HCT116 (cell line): ENCODE results near the gene ENPEP. TPM values are rescaled to one million over a fixed set of nuclear protein-coding genes. Genes with fewer than 3 reads are reported as not detected.

Experiments used
- ATAC-seq: fragments of 200-7000 bp; cut with Tn5 transposase; 2 replicates; pipeline ENCODE4 v1.9.1; 2020; ENCODE audit warnings: mild to moderate bottlenecking, moderate library complexity
- BruUV-seq: library from RNA; stranded (reverse); fragments of 400-500 nt; replicated peaks from 2 replicates; lab custom pipeline; 2021; lab: Mats Ljungman, UMichigan
- CTCF ChIA-PET: fragments of 300-600 bp; sonication (Branson Sonifier 250); formaldehyde crosslinking; loops from one replicate; lab custom pipeline; 2021; ENCODE audit warnings: antibody characterized with exemption; lab: Charles Lee
- POLR2A ChIA-PET: fragments of 300-600, 350-600 bp; sonication (Branson Sonifier 250); formaldehyde crosslinking; loops from one replicate; lab custom pipeline; 2021; ENCODE audit warnings: antibody characterized with exemption; lab: Charles Lee
- RAD21 ChIA-PET, 2 experiments: fragments of 300-600 bp; sonication (Branson Sonifier 250); formaldehyde crosslinking; loops; one replicate each; lab custom pipeline; 2023; ENCODE audit warnings: low total read pairs in 2 of 2; ENCODE audit not compliant: uncharacterized antibody in 2 of 2, unreplicated experiment in 2 of 2, low non-redundant PET in 1 of 2; lab: Charles Lee
- DNase-seq: peaks from one replicate; pipeline ENCODE4 v3.0.0-alpha.2; 2010; ENCODE audit warnings: low read depth, low spot score
- H2AFZ ChIP-seq: fragments of 200-600 bp; shearing (Covaris generic), sonication (generic); 2 replicates; pipeline ENCODE4 v1.6.1; 2017; ENCODE audit warnings: low read depth, mixed run types, mixed read lengths, antibody characterized with exemption, low read length; ENCODE audit not compliant: poor library complexity, severe bottlenecking
- H3K27ac ChIP-seq: 2 replicates; pipeline ENCODE4 v1.5.1; 2012; ENCODE audit warnings: low read depth, low read length
- H3K27me3 ChIP-seq: fragments of 200-600 bp; sonication (generic); 2 replicates; pipeline ENCODE4 v1.6.1; 2016; ENCODE audit warnings: mixed run types, low read length, mixed read lengths; ENCODE audit not compliant: insufficient read depth
- H3K36me3 ChIP-seq, 2 experiments: fragments of 200-500 bp in 1 of 2; fragments of 200-600 bp in 1 of 2; sonication (Bioruptor generic) in 1 of 2; sonication (generic) in 1 of 2; 2 replicates each; pipeline versions ENCODE4 v1.5.1 to v1.6.1; 2014 to 2016; ENCODE audit warnings: low read length in 2 of 2, inconsistent platforms in 1 of 2, mixed read lengths in 1 of 2, mixed run types in 1 of 2; ENCODE audit not compliant: insufficient read depth in 2 of 2, control insufficient read depth in 1 of 2
- H3K4me1 ChIP-seq, 2 experiments: fragments of 200-600 bp in 1 of 2; sonication (generic) in 1 of 2; 2 replicates each; pipeline versions ENCODE4 v1.5.1 to v1.6.1; 2012 to 2017; ENCODE audit warnings: low read length in 2 of 2, inconsistent platforms in 1 of 2, mild to moderate bottlenecking in 1 of 2, mixed read lengths in 1 of 2, mixed run types in 1 of 2, moderate library complexity in 1 of 2; ENCODE audit not compliant: insufficient read depth in 2 of 2, control insufficient read depth in 1 of 2
- H3K4me2 ChIP-seq: fragments of 200-600 bp; sonication (generic); 2 replicates; pipeline ENCODE4 v1.6.1; 2017; ENCODE audit warnings: mixed run types, low read length, mixed read lengths
- H3K4me3 ChIP-seq, 2 experiments: fragments of 200-600 bp in 1 of 2; sonication (generic) in 1 of 2; replicated peaks in 1 of 2; 2 replicates each; pipeline ENCODE4 v1.5.1; 2011 to 2016; ENCODE audit warnings: low read length in 2 of 2, control low read depth in 1 of 2, low read depth in 1 of 2, mild to moderate bottlenecking in 1 of 2, mixed read lengths in 1 of 2, mixed run types in 1 of 2
- H3K79me2 ChIP-seq: fragments of 200-600 bp; sonication (generic); 2 replicates; pipeline ENCODE4 v1.6.1; 2017; ENCODE audit warnings: mild to moderate bottlenecking, mixed run types, low read length, moderate library complexity, mixed read lengths; ENCODE audit not compliant: insufficient read depth
- H3K9ac ChIP-seq: fragments of 200-600 bp; sonication (generic); 2 replicates; pipeline ENCODE4 v1.6.1; 2016; ENCODE audit warnings: low read length, mixed read lengths
- H3K9me2 ChIP-seq: fragments of 200-600 bp; sonication (generic), shearing (Covaris generic); 2 replicates; pipeline ENCODE4 v1.6.1; 2017; ENCODE audit warnings: mixed run types, mild to moderate bottlenecking, moderate library complexity; ENCODE audit not compliant: insufficient read depth
- H3K9me3 ChIP-seq, 2 experiments: fragments of 200-500 bp in 1 of 2; fragments of 200-600 bp in 1 of 2; sonication (Bioruptor generic) in 1 of 2; sonication (generic) in 1 of 2; 2 replicates each; pipeline ENCODE4 v1.6.1; 2014 to 2017; ENCODE audit warnings: low read length in 2 of 2, mixed read lengths in 2 of 2, inconsistent platforms in 1 of 2, low read depth in 1 of 2, mild to moderate bottlenecking in 1 of 2, mixed run types in 1 of 2, moderate library complexity in 1 of 2; ENCODE audit not compliant: control insufficient read depth in 1 of 2, insufficient read depth in 1 of 2
- H4K20me1 ChIP-seq: fragments of 200-600 bp; sonication (generic), shearing (Covaris generic); 2 replicates; pipeline ENCODE4 v1.6.1; 2017; ENCODE audit warnings: mixed run types, mild to moderate bottlenecking, moderate library complexity; ENCODE audit not compliant: insufficient read depth
- CBX3 ChIP-seq: IDR thresholded peaks from 2 replicates; pipeline ENCODE4 v1.6.1; 2012; ENCODE audit warnings: low read depth
- CEBPB ChIP-seq: IDR thresholded peaks from 2 replicates; pipeline ENCODE4 v1.6.1; 2012; ENCODE audit warnings: low read depth
- EGR1 ChIP-seq: IDR thresholded peaks from 2 replicates; pipeline ENCODE4 v1.6.1; 2012; ENCODE audit warnings: low read depth
- ELF1 ChIP-seq: IDR thresholded peaks from 2 replicates; pipeline ENCODE4 v1.6.1; 2012; ENCODE audit warnings: low read depth, borderline replicate concordance
- EZH2 ChIP-seq: fragments of 200-600 bp; sonication (generic); IDR thresholded peaks from 2 replicates; pipeline ENCODE4 v1.6.1; 2017; ENCODE audit warnings: antibody characterized with exemption, mixed run types
- FOSL1 ChIP-seq: IDR thresholded peaks from 2 replicates; pipeline ENCODE4 v1.6.1; 2012; ENCODE audit warnings: low read depth
- POLR2A ChIP-seq: IDR thresholded peaks from 2 replicates; pipeline ENCODE4 v1.7.0; 2011; ENCODE audit warnings: borderline replicate concordance; ENCODE audit not compliant: insufficient read depth, insufficient read length; ENCODE audit errors: extremely low read depth
- POLR2AphosphoS5 ChIP-seq: IDR thresholded peaks from 2 replicates; pipeline ENCODE4 v1.6.1; 2011; ENCODE audit warnings: mild to moderate bottlenecking, low read depth, low read length, moderate library complexity
- RAD21 ChIP-seq: IDR thresholded peaks from 2 replicates; pipeline ENCODE4 v1.6.1; 2012; ENCODE audit warnings: low read depth, mild to moderate bottlenecking
- SIN3A ChIP-seq: IDR thresholded peaks from 2 replicates; pipeline ENCODE4 v1.6.1; 2012; ENCODE audit warnings: low read depth
- SP1 ChIP-seq: IDR thresholded peaks from 2 replicates; pipeline ENCODE4 v1.6.1; 2012; ENCODE audit warnings: low read depth
- SRF ChIP-seq: IDR thresholded peaks from 2 replicates; pipeline ENCODE4 v1.6.1; 2012; ENCODE audit warnings: low read depth
- TCF7L2 ChIP-seq: IDR thresholded peaks from 2 replicates; pipeline ENCODE4 v1.7.0; 2011; ENCODE audit warnings: borderline replicate concordance, inconsistent platforms; ENCODE audit not compliant: insufficient read depth, insufficient read length; ENCODE audit errors: extremely low read depth
- YY1 ChIP-seq: IDR thresholded peaks from 2 replicates; pipeline ENCODE4 v1.6.1; 2011; ENCODE audit warnings: low read length, low read depth, moderate library complexity, mild to moderate bottlenecking; ENCODE audit not compliant: insufficient replicate concordance; ENCODE audit errors: extremely low read depth
- ZFX ChIP-seq: fragments of 450-650 bp; IDR thresholded peaks from 2 replicates; pipeline ENCODE4 v1.6.1; 2017
- ZNF274 ChIP-seq: fragments of 200-500 bp; sonication (Bioruptor generic); IDR thresholded peaks from 2 replicates; pipeline ENCODE4 v1.6.1; 2014; ENCODE audit warnings: mild to moderate bottlenecking, low read depth, low read length, inconsistent platforms
- intact Hi-C: fragments of 100-400 bp; cut with micrococcal nuclease; formaldehyde crosslinking; loops from 2 replicates; pipeline ENCODE4 v1.10.0; 2022
- total RNA-seq: library from RNA; stranded (reverse); gene quantifications from one replicate; pipeline ENCODE4 v1.2.1, GENCODE V29; 2021; ENCODE audit not compliant: unreplicated experiment
- TF ChIP-seq, protein P1 (sequence below): IDR thresholded peaks from 2 replicates; pipeline ENCODE4 v1.6.1; 2012; ENCODE audit warnings: low read depth
- TF ChIP-seq, protein P2 (sequence below), 3 experiments: fragments of 200-600 bp in 1 of 3; sonication (generic) in 1 of 3; IDR thresholded peaks in 2 of 3; conservative IDR thresholded peaks in 1 of 3; 2 replicates each; pipeline ENCODE4 v1.5.1; 2012 to 2017; ENCODE audit warnings: low read depth in 2 of 3, low read length in 2 of 3, antibody characterized with exemption in 1 of 3, borderline replicate concordance in 1 of 3, control low read depth in 1 of 3, mild to moderate bottlenecking in 1 of 3, mixed read lengths in 1 of 3, mixed run types in 1 of 3, moderate library complexity in 1 of 3; ENCODE audit not compliant: insufficient read depth in 1 of 3
- TF ChIP-seq, protein P3 (sequence below): IDR thresholded peaks from 2 replicates; pipeline ENCODE4 v1.6.1; 2012

The ENPEP gene
- total RNA-seq, 1 experiment from 2014 or later = 4.5 TPM

DNA sequence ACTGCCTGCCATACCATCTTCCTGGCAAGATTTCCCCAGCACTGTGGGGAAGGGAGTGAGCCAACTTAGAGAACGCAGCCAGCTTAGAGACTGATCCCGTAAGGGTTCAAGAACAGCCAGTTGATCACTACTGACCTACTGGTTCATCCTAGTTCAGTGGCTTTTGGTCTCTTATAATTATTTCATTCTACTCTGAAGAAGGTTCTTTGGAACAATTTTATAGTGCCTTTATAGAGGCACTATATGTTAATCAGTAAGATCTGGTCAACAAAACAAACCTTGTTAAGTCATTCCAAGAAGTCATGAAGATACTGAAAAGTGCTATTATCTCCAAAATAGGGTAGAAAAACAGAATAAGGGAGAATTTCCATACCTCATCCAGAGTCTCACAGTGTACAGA lies 33.2 kb upstream of the ENPEP start:
- Histone ChIP-seq H3K36me3 (no peaks in the 10 kb centered on the region), H2AFZ (no peak overlapping the region), H3K4me1 (peaks cover 0 to 4% of the 10 kb centered on the region in 2 experiments; a peak in 1 of 4 replicates), H3K27ac (no peak overlapping the region), H3K9me2 (no peaks in the 10 kb centered on the region), H3K27me3 (no peaks in the 10 kb centered on the region), H3K79me2 (no peaks in the 10 kb centered on the region), H3K4me2 (no peak overlapping the region), H4K20me1 (no peaks in the 10 kb centered on the region), H3K4me3 (no peak overlapping the region), H3K9me3 (no peaks in the 10 kb centered on the region), H3K9ac (no peak overlapping the region)
- ATAC-seq = no peak
- TF ChIP-seq POLR2AphosphoS5 (no peak), CEBPB (no peak), SIN3A (no peak), YY1 (no peak), EZH2 (no peak), EGR1 (no peak), RAD21 (no peak), FOSL1 (no peak), SRF (no peak), TCF7L2 (no peak), ELF1 (no peak), CBX3 (no peak), ZNF274 (no peak), ZFX (no peak), POLR2A (no peak), SP1 (no peak)
- TF ChIP-seq, protein P1, sequence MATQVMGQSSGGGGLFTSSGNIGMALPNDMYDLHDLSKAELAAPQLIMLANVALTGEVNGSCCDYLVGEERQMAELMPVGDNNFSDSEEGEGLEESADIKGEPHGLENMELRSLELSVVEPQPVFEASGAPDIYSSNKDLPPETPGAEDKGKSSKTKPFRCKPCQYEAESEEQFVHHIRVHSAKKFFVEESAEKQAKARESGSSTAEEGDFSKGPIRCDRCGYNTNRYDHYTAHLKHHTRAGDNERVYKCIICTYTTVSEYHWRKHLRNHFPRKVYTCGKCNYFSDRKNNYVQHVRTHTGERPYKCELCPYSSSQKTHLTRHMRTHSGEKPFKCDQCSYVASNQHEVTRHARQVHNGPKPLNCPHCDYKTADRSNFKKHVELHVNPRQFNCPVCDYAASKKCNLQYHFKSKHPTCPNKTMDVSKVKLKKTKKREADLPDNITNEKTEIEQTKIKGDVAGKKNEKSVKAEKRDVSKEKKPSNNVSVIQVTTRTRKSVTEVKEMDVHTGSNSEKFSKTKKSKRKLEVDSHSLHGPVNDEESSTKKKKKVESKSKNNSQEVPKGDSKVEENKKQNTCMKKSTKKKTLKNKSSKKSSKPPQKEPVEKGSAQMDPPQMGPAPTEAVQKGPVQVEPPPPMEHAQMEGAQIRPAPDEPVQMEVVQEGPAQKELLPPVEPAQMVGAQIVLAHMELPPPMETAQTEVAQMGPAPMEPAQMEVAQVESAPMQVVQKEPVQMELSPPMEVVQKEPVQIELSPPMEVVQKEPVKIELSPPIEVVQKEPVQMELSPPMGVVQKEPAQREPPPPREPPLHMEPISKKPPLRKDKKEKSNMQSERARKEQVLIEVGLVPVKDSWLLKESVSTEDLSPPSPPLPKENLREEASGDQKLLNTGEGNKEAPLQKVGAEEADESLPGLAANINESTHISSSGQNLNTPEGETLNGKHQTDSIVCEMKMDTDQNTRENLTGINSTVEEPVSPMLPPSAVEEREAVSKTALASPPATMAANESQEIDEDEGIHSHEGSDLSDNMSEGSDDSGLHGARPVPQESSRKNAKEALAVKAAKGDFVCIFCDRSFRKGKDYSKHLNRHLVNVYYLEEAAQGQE = no peak
- TF ChIP-seq, protein P2, sequence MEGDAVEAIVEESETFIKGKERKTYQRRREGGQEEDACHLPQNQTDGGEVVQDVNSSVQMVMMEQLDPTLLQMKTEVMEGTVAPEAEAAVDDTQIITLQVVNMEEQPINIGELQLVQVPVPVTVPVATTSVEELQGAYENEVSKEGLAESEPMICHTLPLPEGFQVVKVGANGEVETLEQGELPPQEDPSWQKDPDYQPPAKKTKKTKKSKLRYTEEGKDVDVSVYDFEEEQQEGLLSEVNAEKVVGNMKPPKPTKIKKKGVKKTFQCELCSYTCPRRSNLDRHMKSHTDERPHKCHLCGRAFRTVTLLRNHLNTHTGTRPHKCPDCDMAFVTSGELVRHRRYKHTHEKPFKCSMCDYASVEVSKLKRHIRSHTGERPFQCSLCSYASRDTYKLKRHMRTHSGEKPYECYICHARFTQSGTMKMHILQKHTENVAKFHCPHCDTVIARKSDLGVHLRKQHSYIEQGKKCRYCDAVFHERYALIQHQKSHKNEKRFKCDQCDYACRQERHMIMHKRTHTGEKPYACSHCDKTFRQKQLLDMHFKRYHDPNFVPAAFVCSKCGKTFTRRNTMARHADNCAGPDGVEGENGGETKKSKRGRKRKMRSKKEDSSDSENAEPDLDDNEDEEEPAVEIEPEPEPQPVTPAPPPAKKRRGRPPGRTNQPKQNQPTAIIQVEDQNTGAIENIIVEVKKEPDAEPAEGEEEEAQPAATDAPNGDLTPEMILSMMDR (IDR thresholded peaks at IDR 0.05 in 2 of 3, conservative IDR thresholded peaks at IDR 0.05 in 1 of 3; ENCODE audit: borderline replicate concordance in 1 of 3, insufficient read depth in 1 of 3, low read depth in 2 of 3, low read length in 2 of 3) = no peak
- TF ChIP-seq, protein P3, sequence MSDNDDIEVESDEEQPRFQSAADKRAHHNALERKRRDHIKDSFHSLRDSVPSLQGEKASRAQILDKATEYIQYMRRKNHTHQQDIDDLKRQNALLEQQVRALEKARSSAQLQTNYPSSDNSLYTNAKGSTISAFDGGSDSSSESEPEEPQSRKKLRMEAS = no peak
- ChIA-PET POLR2A (no interaction called here), RAD21 (no interaction called here), CTCF (no interaction called here)
- no TSS peak for BruUV-seq
- intact Hi-C loops = no loop called here
- DNase-seq = no peak
